HG03045 (cell line): Measurements from ENCODE around the gene ARHGAP24.

Experiments used
- ATAC-seq: cut with Tn5 transposase; IDR thresholded peaks from one replicate; pipeline ENCODE4 v1.9.1; 2021; ENCODE audit warnings: mild to moderate bottlenecking, moderate library complexity; ENCODE audit not compliant: unreplicated experiment

The ARHGAP24 gene

DNA sequence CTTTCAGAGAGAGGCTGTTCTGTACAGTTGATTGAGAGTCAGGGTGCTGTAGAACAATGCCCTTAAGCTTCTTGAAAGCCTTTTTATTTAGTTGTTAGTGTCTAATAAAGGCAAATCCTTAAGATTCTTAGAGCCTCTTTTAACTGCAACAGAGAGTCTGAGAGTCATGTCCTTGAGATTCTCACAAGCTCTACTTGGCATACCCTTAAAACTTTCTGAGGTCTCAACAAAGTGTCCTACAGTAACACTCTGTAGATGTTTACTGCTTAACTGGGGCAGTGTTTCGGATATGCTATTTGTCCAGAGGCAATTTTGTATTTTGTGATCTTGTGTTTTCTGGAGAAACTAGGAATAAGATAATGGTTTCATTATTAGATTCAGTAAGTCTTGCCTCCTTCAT is 209.7 kb downstream of the ARHGAP24 start:
- ATAC-seq: no peak

DNA sequence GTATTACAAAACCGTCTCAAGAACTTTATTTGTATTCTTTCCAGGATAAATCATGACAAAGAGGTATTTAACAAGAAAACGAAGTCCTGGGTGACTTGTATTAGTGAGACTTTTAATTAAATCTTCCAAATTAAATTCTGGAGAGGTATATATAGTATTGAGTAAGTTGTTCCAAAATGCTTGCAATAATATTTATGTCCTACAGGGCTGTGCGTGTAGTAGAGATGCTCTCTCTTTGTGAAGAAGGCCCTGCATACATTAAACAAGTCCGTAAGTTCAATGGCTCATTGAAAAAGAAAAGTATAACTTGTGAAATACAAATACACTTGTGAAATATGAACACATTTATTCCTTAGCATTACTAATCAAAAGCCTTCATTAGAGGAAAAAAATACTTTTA is 211.4 kb downstream of the ARHGAP24 start:
- no peak for ATAC-seq

DNA sequence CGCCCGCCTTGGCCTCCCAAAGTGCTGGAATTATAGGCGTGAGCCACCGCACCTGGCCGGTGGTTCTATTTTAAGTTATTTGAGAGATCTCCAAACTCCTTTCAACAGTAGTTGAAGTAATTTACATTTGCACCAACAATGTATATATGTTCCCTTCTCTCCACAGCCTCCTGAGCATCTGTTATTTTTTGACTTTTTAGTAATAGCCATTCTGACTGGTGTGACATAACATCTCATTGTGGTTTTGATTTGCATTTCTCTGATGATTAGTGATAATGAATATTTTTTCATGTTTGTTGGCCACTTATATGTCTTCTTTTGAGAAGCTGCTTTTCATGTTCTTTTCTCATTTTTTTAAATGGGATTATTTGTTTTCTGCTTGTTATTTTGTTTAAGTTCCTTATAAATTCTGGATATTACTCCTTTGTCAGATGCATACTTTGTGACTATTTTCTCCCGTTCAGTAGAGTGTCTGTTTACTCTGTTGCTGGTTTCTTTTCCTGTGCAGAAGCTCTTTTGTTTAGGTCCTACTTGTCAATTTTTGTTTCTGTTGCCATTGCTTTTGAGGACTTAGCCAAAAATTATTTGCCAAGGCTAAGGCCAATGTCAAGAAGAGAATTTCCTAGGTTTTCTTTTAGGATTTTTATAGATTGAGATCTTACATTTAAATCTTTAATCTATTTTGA is 213.2 kb downstream of the ARHGAP24 start:
- no peak for ATAC-seq

DNA sequence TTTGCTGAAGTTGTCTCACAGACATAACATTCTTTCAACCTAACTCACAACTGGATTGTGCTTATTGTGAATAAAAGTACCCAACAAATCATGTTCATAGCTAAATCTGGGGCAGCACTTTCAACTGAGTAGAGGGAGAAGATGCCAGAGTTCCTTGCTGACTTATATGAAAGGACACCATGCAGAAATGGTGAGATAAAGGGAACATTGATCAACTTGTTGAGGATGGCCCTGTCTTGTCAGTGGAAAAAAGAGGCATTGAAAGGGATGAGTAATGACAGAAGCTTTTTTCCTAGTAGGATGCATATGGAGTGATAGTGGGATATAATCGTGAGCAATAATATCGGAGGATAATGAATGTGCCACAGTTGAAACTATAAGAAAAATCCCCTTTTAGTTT is 221.7 kb downstream of the ARHGAP24 start:
- ATAC-seq: no peak

DNA sequence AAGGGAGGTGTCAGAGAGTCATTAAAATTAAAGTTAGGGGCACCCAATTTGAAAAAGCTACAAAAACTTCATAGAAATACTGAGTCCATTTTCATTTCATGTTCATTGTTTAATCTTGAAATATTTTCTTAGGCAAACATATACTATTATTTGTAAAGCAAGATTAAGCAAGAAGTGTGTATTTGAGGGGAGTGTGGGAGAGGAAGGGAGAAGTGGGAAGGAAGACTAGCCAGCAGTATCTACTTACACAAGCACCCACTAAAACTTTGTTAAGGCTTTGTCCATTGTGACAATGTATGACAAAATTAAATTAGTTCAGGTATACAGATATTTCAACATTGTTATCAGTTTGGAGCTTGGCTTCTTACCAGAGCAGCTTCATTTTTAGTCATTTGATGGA is 222.9 kb downstream of the ARHGAP24 start:
- no peak for ATAC-seq

DNA sequence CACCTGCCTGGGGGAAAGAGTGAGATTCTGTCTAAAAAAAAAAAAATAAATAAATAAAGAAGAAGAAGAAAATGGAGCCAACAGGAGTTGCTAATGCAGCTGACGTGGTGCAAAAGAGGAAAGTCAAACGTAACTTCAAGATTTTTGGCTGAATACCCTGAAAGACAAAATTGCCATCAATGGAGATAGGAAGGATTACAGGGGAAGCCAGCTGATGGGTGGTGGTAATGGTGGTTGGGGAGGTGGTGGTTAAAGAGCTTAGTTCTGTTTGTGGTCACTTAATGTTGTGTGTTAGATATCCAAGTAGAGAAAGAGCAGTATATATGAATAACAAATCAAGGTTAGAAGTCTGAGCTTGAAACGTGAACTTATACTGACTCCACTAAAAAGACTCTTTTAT is 225.4 kb downstream of the ARHGAP24 start:
- no peak for ATAC-seq

DNA sequence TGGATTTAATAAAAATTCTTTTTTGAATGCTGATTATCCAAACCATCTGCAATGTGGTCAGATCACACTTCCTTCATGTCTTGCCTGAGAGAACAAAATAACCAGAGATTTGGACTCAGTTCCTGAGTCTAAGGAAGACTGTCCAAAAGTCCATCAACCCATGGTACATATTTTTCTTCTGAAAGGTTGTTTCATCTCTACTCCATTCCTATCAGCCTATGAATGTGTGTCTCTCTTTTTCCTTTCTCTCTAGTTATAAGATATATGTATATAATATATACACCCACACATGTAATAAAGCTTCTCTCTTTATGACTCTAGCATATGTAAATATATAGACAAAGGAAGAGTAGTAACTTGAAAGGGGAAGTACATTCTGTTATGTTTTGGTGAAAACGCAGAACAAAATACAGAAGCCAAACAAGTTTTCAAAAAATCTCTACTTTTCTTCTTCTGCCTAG is 226.9 kb downstream of the ARHGAP24 start:
- peak; percentile 96 for ATAC-seq

DNA sequence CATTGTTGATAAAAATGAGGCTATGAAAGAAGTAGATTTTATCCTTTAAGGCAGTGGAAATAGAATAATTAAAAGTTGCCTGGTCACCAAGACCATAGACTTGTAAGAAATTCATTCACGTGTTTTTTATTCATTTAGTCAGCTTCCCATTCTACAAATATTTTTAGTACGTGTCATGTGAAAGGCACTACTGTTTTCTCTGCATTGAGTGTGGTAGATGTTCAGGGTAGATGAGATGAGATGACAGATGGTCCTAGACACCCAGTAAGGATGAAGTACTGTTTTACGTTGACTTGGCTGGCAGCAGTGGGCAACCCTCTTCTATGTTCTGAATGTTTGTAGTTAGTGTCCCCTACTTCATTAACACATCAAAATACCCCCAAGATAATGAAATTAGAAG is 228.1 kb downstream of the ARHGAP24 start:
- ATAC-seq: no peak

DNA sequence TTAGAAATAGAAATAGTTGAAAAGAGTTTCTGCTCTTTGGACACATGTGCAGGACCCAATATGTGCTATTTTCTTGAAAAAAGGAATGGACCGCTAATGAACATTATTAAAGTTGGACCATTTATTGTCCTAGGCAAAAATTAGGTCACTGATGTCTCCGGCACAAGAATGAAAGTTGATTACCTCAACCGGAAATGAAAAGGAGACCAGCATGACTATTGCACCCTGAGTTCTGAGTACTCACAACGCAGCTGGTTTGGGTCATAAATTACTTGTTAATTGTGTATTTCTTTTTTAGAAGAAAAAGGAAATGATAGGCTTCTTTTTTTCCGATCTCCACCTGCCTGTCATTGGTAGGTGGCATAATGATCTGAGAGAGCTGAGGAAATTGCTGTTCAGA is 232.7 kb downstream of the ARHGAP24 start:
- ATAC-seq: peak; percentile 74

DNA sequence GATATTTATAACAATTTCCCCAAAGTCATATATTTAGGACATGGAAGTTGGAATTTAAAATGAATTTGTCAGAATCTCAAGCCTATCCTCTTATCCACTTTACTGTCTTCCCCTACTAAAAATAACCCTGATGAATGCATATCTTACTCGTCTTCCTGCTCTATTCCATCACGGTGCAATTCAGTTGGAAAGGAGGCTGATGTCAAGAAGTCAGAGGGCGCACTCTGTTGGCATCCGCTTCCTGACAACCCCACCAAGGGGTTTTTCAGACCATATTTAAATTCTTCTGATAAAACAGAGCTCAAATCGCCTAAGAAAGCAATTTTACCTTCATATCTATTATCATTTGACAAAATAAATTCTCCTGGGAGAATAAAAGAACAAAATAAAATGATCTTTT is 233.5 kb downstream of the ARHGAP24 start:
- no peak for ATAC-seq

DNA sequence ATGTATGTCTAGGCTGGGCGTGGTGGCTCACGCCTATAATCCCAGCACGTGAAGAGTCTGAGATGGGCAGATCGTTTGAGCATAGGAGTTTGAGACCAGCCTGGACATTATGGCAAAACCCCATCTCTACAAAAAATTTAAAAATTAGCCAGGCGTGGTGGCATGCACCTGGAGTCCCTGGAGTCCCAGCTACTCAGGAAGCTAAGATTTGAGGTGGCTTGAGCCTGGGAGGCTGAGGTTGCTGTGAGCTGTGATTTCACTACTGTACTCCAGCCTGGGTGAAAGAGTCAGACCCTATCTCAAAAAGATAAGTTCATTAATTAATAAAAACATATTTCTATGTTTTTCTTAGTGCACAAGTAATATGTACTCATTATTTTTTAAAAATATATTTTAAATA is 238.1 kb downstream of the ARHGAP24 start:
- no peak for ATAC-seq

DNA sequence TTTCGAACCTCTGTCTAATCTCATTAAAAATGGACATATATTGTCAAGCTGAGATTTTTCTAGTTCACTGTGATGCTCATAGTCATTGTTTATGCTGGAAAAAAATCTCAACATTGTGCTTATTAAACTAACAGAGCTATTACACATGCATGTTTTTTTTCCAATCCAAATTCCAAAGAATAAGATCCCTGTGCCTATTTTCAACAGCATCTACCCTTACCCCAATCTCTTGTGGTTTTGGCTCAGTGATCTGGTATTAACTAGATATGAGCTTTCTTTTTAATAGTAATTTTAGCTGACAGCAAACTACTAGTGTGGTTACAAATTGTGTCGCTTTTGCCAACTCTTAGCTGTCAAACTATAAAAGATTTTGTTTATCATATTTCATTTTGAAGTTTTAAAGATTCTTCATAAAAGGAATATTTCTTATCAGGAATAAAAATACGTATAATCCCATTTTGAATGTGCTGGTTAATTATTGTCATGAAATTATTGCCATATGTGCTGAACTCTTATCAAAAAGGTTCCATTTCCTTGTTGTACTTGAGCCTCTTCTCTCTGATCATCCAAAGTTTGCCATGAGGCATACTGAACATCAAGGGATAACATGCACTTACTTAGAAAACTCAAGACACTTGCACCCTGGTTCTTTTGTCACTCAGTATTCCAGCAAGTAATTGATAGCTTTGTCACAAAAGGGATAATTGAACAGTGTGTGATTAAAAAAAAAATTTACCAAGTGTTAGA is 241.2 kb downstream of the ARHGAP24 start:
- no peak for ATAC-seq

DNA sequence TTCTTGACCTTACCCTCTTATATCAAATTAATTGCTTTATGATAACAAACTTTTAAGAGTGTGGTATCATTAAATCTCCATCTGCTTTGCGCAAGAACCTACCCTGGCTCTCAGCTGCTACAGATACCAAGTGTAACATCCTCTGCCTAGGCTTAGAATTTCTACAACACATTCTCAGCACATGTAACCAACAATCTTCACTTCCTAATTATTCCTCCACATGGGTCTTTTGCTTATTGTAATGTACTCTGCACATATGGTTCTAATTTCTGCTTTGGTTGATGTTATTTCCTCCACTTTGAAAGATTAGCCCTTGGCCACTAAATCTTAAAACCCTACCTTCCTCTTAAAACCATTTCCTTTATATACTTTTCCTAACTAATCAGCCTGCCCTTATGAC is 242.4 kb downstream of the ARHGAP24 start:
- ATAC-seq: no peak

DNA sequence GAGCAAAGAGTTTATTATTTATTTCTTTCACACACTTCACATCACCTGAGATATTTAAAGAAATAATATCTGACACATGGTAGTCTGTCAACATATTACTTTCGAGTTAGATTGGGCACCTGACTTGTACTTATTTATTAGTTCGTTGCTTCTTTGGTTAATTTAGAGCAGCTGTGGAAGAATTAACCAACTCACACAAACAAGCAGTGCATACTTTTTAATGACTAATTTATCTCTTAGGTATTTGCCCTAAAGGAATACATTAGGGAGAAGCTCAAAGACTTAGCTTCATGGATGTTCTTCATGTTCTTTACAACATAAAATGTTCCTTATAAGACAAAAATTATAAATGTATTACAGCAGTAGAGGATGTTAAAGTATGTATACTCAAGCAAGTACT is 242.9 kb downstream of the ARHGAP24 start:
- ATAC-seq: no peak

DNA sequence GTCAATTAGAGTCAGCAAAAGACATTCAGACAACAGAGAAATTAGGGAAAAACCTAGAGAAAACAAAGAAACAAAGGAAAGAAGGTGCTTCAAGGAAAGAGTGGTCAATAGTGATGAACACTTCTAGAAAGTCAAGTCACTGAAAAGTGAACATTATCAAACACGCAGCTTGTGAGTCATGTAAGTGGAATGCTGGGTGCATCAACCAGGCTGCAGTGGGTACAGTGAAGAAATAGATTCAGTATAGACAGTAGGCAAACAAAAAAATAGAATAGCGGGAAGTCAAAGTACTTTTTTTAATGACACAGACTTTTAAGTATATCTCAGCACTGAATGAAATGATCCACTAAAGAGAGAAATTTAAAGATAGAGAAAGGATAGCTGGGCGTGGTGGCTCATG is 245.8 kb downstream of the ARHGAP24 start:
- ATAC-seq: no peak

DNA sequence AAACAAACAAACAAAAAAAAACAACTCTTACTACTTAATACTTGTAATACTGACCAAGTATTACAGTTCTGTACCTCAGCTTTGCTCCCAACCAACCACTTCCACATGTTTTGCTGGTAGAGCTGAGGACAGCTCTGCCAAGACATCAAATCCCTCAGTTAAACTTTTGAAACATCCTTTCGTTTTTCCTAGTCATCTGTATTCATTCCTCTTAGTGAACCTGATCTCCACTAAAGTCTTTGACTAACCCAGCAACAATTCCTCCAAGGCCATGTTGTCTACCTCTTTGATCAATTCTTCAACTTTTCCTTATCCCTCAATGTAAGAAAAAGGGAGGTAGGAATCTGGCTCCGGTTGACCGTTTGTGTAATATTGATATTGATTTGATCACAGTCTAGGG is 247.5 kb downstream of the ARHGAP24 start:
- no peak for ATAC-seq

DNA sequence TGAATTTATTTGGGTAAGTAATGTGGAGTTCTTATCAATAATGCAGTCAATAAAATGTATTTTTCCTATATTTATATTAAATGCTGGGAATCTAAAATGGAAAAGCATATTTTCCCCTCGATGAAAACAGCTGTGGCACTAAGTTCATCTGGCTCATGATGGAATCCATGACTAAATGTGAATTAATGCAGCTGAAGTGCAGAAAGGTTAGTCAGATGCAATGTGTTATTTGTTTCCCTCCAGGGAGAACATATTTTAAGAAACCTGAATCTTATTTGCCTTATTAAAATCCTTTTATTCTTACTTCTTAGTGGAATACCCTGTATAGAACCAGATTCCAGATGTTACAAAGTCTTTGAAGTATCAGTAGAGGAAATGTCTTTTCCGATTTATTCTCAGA is 247.9 kb downstream of the ARHGAP24 start:
- ATAC-seq: no peak

DNA sequence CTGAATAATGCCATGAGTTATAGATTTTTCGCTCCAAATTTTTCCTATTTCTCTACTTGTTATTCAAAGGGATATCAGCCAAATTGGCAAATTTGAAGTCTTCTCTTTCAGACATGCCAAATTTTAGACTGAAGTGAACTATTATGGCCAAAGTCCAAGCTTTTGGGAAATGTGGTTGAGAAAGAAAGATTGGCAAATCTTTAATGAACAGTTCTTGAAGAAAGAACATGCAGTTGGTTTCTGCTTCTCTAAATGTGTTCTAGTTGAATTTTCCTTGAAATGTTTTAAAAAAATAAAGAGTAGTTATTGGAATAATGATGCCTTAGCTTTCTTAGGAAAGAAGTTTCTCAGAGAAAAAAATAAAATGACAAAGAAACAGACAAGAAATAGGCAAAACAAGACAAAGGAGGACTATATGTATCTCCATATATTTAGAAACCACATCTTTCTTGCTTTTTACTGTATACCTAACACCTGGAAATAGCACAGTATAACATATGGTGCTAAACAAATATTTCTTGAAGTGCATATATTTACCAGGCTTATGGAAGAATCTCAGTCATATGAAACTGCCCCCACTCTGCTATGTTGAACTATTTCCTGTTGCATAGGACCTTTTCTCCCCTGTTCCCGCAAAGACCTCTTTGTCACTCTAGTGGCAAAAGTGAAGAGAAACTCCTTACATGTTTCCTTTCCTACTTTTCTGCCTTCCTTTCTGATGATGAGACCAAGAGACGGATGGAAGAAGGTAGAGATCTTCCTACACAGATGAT is 250.0 kb downstream of the ARHGAP24 start:
- no peak for ATAC-seq

DNA sequence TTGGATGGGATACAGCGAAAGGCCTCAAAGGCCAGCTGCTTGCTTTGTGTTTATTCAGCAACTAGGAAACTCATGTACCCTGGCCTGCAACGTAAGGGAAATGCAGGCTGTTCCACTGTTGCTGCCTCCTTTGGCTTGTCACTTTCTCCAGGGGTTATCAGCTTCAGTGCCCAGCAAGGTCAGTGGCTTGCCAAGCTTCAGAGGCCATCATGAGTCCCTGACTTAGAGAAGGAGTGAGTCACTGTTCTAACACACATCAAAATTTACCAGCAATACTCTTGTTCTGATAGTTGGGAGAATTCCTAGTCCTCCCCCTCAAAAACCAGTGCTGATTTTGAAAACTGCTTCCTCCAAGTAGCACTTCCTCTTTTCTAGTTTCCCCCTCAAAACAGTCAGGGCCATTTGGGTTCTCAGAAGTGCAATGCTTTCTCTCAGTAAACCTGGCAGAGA is 250.8 kb downstream of the ARHGAP24 start:
- peak; percentile 79 for ATAC-seq

DNA sequence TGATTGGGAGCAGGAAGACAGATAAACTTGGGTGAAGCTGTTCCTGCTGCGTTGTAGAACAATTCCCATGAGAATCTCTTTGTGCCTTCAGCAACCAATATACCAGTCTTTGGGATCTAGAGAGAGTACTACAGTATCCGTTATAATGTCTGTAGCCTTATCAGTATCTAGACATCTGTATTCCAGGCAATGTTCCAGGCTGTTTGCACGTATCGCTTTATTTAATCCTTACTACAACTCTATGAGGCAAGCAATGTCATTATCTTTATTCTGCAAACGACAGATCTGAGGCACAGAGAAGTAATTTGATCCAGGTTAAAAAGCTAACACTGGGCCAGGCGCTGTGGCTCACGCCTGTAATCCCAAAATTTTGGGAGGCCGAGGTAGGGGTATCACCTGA is 251.6 kb downstream of the ARHGAP24 start:
- ATAC-seq: no peak

DNA sequence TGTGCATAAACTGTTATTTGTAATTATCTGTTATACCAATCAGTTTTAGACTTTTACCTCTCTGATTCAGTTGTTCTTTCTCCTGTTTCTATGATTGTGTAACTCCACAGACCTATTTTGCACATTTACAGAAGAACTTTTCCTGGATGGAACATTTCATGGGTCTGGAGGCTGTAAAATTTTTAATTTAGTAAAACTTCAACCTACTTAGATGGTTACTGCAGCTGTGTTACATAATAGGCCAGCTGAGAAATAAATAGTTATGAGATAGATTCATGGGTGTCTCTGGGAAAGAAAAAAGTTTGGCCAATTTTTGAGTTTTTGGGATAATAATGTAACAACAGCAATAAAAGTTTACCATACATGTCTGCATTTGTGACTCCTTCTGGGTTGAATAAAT is 253.5 kb downstream of the ARHGAP24 start:
- no peak for ATAC-seq

DNA sequence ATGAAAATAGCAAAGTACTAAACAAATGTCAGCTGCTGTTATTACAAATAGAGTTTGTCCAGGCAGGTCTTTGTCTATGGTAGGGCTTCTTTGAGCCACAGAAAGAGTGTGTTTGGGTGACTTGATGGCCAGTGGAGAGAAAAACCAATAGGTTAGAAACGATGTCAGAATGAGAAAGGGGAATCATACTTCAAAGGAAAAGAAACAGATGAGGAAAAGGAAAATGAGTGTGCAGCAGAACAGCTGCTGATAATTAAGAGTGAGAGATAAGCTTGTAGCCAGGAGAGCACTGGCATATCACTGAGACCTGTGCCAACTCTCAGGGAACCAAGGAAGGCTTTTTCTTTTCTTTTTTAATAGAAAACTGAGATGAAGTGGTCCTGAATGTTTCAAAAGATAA is 257.2 kb downstream of the ARHGAP24 start:
- peak; percentile 43 for ATAC-seq
